Smooth muscle cell (in vitro differentiated cells): ENCODE data around the gene DRAM2. TPM values are rescaled to one million over a fixed set of nuclear protein-coding genes. Genes with fewer than 3 reads are reported as not detected.
"Not testable (repeated sequence)": the region's sequence is repeated elsewhere in the genome, so short reads cannot be mapped to it uniquely, and the experiment has no call there.

Source experiments
- DNase-seq: peaks from one replicate; lab custom pipeline; 2025; ENCODE audit not compliant: unreplicated experiment; lab: John Stamatoyannopoulos, UW
- H2AFZ ChIP-seq: fragments of 200-600 bp; sonication (generic); 2 replicates; pipeline ENCODE4 v1.6.0; 2016; ENCODE audit warnings: antibody characterized with exemption, low read depth, mild to moderate bottlenecking
- H3F3A ChIP-seq: fragments of 200-600 bp; sonication (generic); 2 replicates; pipeline ENCODE4 v1.6.0; 2017; ENCODE audit warnings: antibody characterized with exemption, low read depth
- H3K27ac ChIP-seq: fragments of 200-600 bp; sonication (generic); 2 replicates; pipeline ENCODE4 v1.5.1; 2016; ENCODE audit warnings: low read depth, mild to moderate bottlenecking
- H3K27me3 ChIP-seq: fragments of 200-600 bp; sonication (generic); 2 replicates; pipeline ENCODE4 v1.6.1; 2016; ENCODE audit warnings: low read depth, mild to moderate bottlenecking
- H3K36me3 ChIP-seq: fragments of 200-600 bp; sonication (generic); 2 replicates; pipeline ENCODE4 v1.5.1; 2016; ENCODE audit warnings: low read depth
- H3K4me1 ChIP-seq: fragments of 200-600 bp; sonication (generic); 2 replicates; pipeline ENCODE4 v1.5.1; 2016; ENCODE audit warnings: low read depth
- H3K4me2 ChIP-seq: fragments of 200-600 bp; sonication (generic); 2 replicates; pipeline ENCODE4 v1.6.0; 2016; ENCODE audit warnings: mild to moderate bottlenecking
- H3K4me3 ChIP-seq: fragments of 200-600 bp; sonication (generic); 2 replicates; pipeline ENCODE4 v1.5.1; 2016; ENCODE audit warnings: mild to moderate bottlenecking
- H3K79me2 ChIP-seq: fragments of 200-600 bp; sonication (generic); 2 replicates; pipeline ENCODE4 v1.6.0; 2016; ENCODE audit warnings: low read depth, mild to moderate bottlenecking
- H3K9ac ChIP-seq: fragments of 200-600 bp; sonication (generic); 2 replicates; pipeline ENCODE4 v1.6.0; 2016; ENCODE audit warnings: low read depth
- H3K9me3 ChIP-seq: fragments of 200-600 bp; sonication (generic); replicated peaks from 2 replicates; pipeline ENCODE4 v1.5.1; 2016; ENCODE audit warnings: low read depth
- H4K20me1 ChIP-seq: fragments of 200-600 bp; sonication (generic); 2 replicates; pipeline ENCODE4 v1.6.0; 2016; ENCODE audit warnings: low read depth
- WGBS: methylation state at CpG from one replicate; pipeline ENCODE4 v1.1.7; 2016; ENCODE audit warnings: low lambda C conversion rate; 5-methylcytosine and 5-hydroxymethylcytosine counted together
- polyA plus RNA-seq: library from polyadenylated mRNA; unstranded; fragments of >200 nt; fragmentation: Nextera tagmentation; extraction: Ambion mirVana; gene quantifications from 2 replicates; pipeline ENCODE4 v1.2.1, GENCODE V29; 2016
- total RNA-seq: library from RNA; depleted of rRNA; stranded (reverse); fragments of >200 nt; gene quantifications from 2 replicates; pipeline ENCODE4 v1.2.3, GENCODE V29; 2014
- TF ChIP-seq, protein P1 (sequence below): fragments of 200-600 bp; sonication (generic); IDR thresholded peaks from 2 replicates; pipeline ENCODE4 v1.5.1; 2017; ENCODE audit warnings: borderline replicate concordance, mild to moderate bottlenecking, antibody characterized with exemption; ENCODE audit not compliant: insufficient read depth, poor library complexity, severe bottlenecking

The DRAM2 gene
- total and polyA plus RNA-seq, 2 experiments from 2014 or later, result 80.3 to 122 TPM

DNA sequence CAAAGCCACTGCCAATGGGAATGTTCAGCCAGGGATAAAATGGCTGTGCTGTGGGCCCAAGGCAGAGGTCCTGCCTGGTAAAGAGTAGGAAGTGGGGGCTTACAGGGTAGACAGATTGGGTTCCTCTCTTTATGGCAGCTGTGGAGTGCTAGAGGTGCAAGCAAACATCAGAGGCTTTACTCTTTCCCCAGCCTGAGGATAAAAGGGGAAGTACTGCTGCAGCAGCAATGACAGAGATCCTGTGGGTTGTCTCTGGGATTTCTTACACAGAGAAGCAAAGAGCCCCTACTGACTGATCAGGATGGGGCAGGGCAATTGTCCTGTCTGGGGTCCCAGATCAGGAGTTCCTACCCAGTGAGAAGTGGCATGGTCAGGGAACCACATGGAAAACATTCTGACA lies 54.2 kb downstream of the DRAM2 start:
- Histone ChIP-seq H3K27ac (no peak overlapping the region), H3F3A (no peaks in the 10 kb centered on the region), H3K4me1 (no peaks in the 10 kb centered on the region), H3K79me2 (no peaks in the 10 kb centered on the region), H3K4me2 (no peak overlapping the region), H3K9ac (no peak overlapping the region), H3K4me3 (no peak overlapping the region), H3K27me3 (no peaks in the 10 kb centered on the region), H3K9me3 (no peaks in the 10 kb centered on the region), H3K36me3 (no peaks in the 10 kb centered on the region), H4K20me1 (no peaks in the 10 kb centered on the region), H2AFZ (no peak overlapping the region)
- DNase-seq, result no peak
- TF ChIP-seq, protein P1, sequence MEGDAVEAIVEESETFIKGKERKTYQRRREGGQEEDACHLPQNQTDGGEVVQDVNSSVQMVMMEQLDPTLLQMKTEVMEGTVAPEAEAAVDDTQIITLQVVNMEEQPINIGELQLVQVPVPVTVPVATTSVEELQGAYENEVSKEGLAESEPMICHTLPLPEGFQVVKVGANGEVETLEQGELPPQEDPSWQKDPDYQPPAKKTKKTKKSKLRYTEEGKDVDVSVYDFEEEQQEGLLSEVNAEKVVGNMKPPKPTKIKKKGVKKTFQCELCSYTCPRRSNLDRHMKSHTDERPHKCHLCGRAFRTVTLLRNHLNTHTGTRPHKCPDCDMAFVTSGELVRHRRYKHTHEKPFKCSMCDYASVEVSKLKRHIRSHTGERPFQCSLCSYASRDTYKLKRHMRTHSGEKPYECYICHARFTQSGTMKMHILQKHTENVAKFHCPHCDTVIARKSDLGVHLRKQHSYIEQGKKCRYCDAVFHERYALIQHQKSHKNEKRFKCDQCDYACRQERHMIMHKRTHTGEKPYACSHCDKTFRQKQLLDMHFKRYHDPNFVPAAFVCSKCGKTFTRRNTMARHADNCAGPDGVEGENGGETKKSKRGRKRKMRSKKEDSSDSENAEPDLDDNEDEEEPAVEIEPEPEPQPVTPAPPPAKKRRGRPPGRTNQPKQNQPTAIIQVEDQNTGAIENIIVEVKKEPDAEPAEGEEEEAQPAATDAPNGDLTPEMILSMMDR, result no peak

DNA sequence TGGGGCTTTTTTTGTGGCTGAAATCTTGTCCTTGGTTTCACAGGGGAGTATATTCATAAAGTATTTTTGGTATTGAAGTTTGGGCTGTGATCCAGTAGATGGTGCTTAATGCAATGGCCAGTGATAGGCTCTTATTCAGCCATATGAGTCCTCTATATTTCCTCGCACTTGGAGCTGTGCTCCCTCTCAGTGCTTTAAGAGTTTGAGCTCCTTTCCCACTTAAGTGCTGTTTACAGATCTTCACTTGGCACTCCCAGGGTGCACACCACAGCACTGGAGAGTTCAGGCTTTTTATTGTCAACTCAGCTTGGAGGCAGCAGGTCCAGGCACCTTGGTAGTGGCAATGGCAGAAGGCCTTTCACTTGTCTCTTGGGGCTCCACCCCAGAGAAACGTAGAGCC lies 54.9 kb downstream of the DRAM2 start:
- 85% methylated on average over 2 of the region's 2 CpGs for WGBS
- Histone ChIP-seq H3F3A (no peaks in the 10 kb centered on the region), H3K27ac (no peak overlapping the region), H3K36me3 (no peaks in the 10 kb centered on the region), H3K9ac (no peak overlapping the region), H3K4me1 (no peaks in the 10 kb centered on the region), H3K4me2 (no peak overlapping the region), H2AFZ (no peak overlapping the region), H4K20me1 (no peaks in the 10 kb centered on the region), H3K9me3 (no peaks in the 10 kb centered on the region), H3K4me3 (no peak overlapping the region), H3K27me3 (no peaks in the 10 kb centered on the region), H3K79me2 (no peaks in the 10 kb centered on the region)
- TF ChIP-seq, protein P1, result no peak
- DNase-seq, result no peak

DNA sequence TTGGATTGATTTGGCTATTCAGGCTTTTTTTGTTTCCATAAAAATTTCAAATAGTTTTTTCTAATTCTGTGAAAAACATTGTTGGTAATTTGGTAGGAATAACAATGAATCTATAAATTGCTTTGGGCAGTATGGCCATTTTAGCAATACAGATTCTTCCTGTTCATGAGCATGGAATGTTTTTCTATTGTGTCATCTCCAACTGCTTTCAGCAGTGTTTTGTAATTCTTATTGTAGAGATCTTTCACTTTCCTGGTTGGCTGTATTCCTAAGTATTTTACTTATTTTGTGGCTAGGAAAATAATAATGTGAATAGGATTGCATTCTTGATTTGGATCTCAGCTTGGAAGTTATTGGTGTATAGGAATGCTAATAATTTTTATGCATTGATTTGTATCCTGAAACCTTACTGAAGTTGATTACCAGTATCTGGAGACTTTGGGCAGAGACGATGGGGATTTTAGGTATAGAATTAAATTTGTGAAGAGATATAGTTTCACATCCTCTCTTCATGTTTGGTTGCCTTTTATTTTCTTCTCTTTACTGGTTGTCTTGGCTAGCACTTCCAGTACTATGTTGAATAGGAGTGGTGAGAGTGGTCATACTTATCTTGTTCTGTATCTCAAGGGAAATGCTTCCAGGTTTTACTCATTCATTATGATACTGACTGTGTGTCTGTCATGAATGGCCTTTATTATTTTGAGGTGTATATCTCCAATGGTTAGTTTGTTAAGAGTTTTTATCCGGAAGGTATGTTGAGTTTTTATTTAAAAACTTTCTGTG lies 57.3 kb downstream of the DRAM2 start:
- Histone ChIP-seq H3K36me3 (no peaks in the 10 kb centered on the region), H3K4me3 (no peak overlapping the region), H3K79me2 (no peaks in the 10 kb centered on the region), H2AFZ (no peak overlapping the region), H3K27me3 (no peaks in the 10 kb centered on the region), H3F3A (no peaks in the 10 kb centered on the region), H3K27ac (no peak overlapping the region), H4K20me1 (no peaks in the 10 kb centered on the region), H3K9ac (no peak overlapping the region), H3K4me1 (no peaks in the 10 kb centered on the region), H3K4me2 (no peak overlapping the region), H3K9me3 (no peaks in the 10 kb centered on the region)
- WGBS, result 80% methylated on average over 2 of the region's 2 CpGs
- no peak for DNase-seq
- TF ChIP-seq, protein P1, result no peak

DNA sequence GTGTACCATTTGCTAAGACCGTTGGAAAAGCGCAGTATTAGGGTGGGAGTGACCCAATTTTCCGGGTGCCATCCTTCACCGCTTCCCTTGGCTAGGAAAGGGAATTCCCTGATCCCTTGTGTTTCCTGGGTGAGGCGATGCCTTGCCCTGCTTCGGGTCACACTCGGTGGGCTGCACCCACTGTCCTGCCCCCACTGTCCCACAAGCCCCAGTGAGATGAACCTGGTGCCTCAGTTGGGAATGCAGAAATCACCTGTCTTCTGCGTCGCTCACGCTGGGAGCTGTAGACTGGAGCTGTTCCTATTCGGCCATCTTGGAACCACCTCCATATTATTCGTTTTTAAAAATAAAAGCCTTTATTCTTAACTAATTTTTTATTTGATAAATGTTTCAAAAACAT lies 60.6 kb downstream of the DRAM2 start:
- not testable (repeated sequence) for H3K4me2 ChIP-seq, H3K27ac ChIP-seq, H3K79me2 ChIP-seq, H3F3A ChIP-seq, H3K9me3 ChIP-seq, H3K36me3 ChIP-seq, DNase-seq, H4K20me1 ChIP-seq, H3K27me3 ChIP-seq, H3K4me1 ChIP-seq, H3K4me3 ChIP-seq, H2AFZ ChIP-seq, H3K9ac ChIP-seq
- WGBS, result 93% methylated on average over 12 of the region's 12 CpGs

DNA sequence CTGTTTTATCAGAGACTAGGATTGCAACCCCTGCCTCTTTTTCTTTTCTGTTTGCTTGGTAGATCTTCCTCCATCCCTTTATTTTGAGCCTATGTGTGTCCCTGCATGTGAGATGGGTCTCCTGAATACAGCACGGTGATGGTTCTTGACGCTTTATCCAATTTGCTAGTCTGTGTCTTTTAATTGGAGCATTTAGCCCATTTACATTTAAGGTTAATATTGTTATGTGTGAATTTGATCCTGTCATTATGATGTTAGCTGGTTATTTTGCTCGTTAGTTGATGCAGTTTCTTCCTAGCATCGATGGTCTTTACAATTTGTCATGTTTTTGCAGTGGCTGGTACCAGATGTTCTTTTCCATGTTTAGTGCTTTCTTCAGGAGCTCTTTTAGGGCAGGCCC lies 62.6 kb downstream of the DRAM2 start:
- H3F3A ChIP-seq, H3K27ac ChIP-seq, H3K9ac ChIP-seq, H2AFZ ChIP-seq, H4K20me1 ChIP-seq, H3K27me3 ChIP-seq, H3K9me3 ChIP-seq, H3K4me2 ChIP-seq, DNase-seq, H3K4me3 ChIP-seq, H3K36me3 ChIP-seq, H3K79me2 ChIP-seq, H3K4me1 ChIP-seq: not testable (repeated sequence)
- WGBS, result 87% methylated on average over 4 of the region's 4 CpGs
